LNCaP clone FGC (cell line): ENCODE data around the gene IPO9.

ENCODE experiments used
- DNase-seq: peaks from one replicate; pipeline ENCODE4 v3.0.0-alpha.2; 2011; ENCODE audit warnings: low read depth
- H3K4me3 ChIP-seq: 2 replicates; pipeline ENCODE4 v1.5.1; 2011; ENCODE audit warnings: mild to moderate bottlenecking, low read depth, low read length, control low read depth
- CTCF ChIP-seq: IDR thresholded peaks from 2 replicates; pipeline ENCODE4 v1.5.1; 2012; ENCODE audit warnings: mild to moderate bottlenecking; ENCODE audit not compliant: control insufficient read depth, insufficient read depth; ENCODE audit errors: extremely low read depth

The IPO9 gene

GRCh38 chr1:201807958-201808632 is 20.9 kb upstream of the IPO9 start:
- no peak for TF ChIP-seq CTCF
- DNase-seq = no peak
- no peak overlapping the region for H3K4me3 ChIP-seq

- no peak overlapping the region for H3K4me3 ChIP-seq
- TF ChIP-seq CTCF = no peak
- DNase-seq = no peak
Observed at GRCh38 chr1:201808633-201808990, 20.3 kb upstream of the IPO9 start.

- no peak overlapping the region for H3K4me3 ChIP-seq
- no peak for TF ChIP-seq CTCF
- no peak for DNase-seq
Observed at GRCh38 chr1:201809876-201810275, 19.1 kb upstream of the IPO9 start.

GRCh38 chr1:201810466-201811216 is 18.3 kb upstream of the IPO9 start:
- no peak overlapping the region for H3K4me3 ChIP-seq
- TF ChIP-seq CTCF = no peak
- no peak for DNase-seq

GRCh38 chr1:201813226-201813625 is 15.7 kb upstream of the IPO9 start:
- no peak for TF ChIP-seq CTCF
- no peak for DNase-seq
- H3K4me3 ChIP-seq = no peak overlapping the region

GRCh38 chr1:201816309-201816854 is 12.6 kb upstream of the IPO9 start:
- no peak overlapping the region for H3K4me3 ChIP-seq
- no peak for TF ChIP-seq CTCF

More at GRCh38 chr1:201816309-201816854, 12.6 kb upstream of the IPO9 start:
- no peak for DNase-seq
